ENCODE results near the gene TMEM174.

Gene TMEM174

GRCh38 chr5:73154208-73155006, 18.6 kb upstream of the TMEM174 start:
- DNase-seq = no peak

- DNase-seq = no peak
Observed at GRCh38 chr5:73155271-73156222, 17.4 kb upstream of the TMEM174 start.

GRCh38 chr5:73157414-73158303, 15.3 kb upstream of the TMEM174 start:
- DNase-seq = no peak

GRCh38 chr5:73158313-73158712, 14.7 kb upstream of the TMEM174 start:
- DNase-seq = no peak

GRCh38 chr5:73160239-73160671, 12.7 kb upstream of the TMEM174 start:
- no peak for DNase-seq

GRCh38 chr5:73170522-73170921, 2.5 kb upstream of the TMEM174 start:
- DNase-seq = no peak

GRCh38 chr5:73171495-73171894, 1.5 kb upstream of the TMEM174 start:
- no peak for DNase-seq

- no peak for DNase-seq
Observed at GRCh38 chr5:73174100-73174815, 1.3 kb downstream of the TMEM174 start.

GRCh38 chr5:73176250-73176649, 3.3 kb downstream of the TMEM174 start:
- no peak for DNase-seq

GRCh38 chr5:73178265-73178664, 5.3 kb downstream of the TMEM174 start:
- DNase-seq = no peak

GRCh38 chr5:73179730-73180129, 6.7 kb downstream of the TMEM174 start:
- DNase-seq = no peak

GRCh38 chr5:73180566-73180965, 7.6 kb downstream of the TMEM174 start:
- DNase-seq = no peak

- no peak for DNase-seq
Observed at GRCh38 chr5:73182307-73182706, 9.3 kb downstream of the TMEM174 start.

GRCh38 chr5:73183000-73183399, 10.0 kb downstream of the TMEM174 start:
- DNase-seq = no peak

- DNase-seq = no peak
Observed at GRCh38 chr5:73183481-73183891, 10.5 kb downstream of the TMEM174 start.

GRCh38 chr5:73186976-73187375, 14.0 kb downstream of the TMEM174 start:
- no peak for DNase-seq

- no peak for DNase-seq
Observed at GRCh38 chr5:73188764-73189531, 16.0 kb downstream of the TMEM174 start.

- DNase-seq = no peak
Observed at GRCh38 chr5:73189871-73190376, 16.9 kb downstream of the TMEM174 start.

- DNase-seq = no peak
Observed at GRCh38 chr5:73192370-73192769, 19.4 kb downstream of the TMEM174 start.

GRCh38 chr5:73193592-73193991, 20.6 kb downstream of the TMEM174 start:
- no peak for DNase-seq

- no peak for DNase-seq
Observed at GRCh38 chr5:73196201-73196600, 23.2 kb downstream of the TMEM174 start.

Measured in activated CD8-positive, alpha-beta memory T cell treated with anti-CD3 and anti-CD28 coated beads for 24 hours (primary cell).